Measurements from ENCODE around the gene LMLN.
"Not testable (repeated sequence)": the region's sequence is repeated elsewhere in the genome, so short reads cannot be mapped to it uniquely, and the experiment has no call there.

The LMLN gene

DNA sequence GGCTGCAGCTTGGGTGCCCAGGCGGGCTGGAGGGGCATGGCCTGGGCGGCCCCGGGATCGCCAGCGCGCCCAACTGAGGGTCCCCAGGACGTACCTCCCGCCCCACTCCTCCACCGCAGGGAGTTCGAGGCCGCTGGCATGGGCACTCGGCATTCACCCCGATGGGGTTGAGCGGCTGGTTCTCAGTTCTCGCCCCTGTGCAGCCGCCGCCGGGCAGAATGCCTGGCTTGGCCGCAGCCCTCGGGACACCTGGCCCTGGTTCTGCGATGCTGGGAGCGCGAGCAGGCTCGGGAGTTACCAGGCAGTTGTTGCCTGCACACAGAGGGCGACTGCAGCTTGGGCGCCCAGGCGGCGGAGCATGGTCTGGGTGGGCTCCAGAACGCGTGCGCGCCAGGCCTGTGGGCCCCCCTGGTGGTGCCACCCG, 121.4 kb downstream of the LMLN start:
- no peak for DNase-seq

DNA sequence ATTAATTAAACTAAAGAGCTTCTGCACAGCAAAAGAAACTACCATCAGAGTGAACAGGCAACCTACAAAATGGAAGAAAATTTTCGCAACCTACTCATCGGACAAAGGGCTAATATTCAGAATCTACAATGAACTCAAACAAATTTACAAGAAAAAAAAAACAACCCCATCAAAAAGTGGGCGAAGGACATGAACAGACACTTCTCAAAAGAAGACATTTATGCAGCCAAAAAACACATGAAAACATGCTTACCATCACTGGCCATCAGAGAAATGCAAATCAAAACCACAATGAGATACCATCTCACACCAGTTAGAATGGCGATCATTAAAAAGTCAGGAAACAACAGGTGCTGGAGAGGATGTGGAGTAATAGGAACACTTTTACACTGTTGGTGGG, 122.2 kb downstream of the LMLN start:
- DNase-seq, result not testable (repeated sequence)

DNA sequence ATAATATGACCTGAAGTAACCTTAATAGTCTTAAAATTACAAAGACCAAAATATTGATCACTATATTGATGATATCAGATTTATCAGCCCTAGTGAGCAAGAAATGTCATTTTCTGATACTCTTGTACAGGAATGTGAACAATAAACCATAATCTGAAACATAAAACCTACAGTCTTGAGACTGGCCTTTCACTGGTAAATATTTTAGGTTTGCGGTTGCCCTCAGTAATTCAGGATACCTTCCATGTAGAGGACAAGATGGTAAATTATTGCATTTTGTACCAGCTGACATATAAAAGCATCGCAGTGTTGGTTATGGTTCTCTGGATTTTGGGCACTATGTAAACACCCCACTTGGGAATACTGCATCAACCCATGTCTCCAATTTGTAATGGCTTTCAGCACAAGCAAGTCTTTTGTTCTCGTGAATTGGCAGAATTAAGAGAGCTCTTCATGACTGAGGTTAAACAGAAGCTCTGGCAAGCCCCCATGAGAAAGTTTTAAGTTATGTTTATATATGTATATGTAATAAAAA, 128.5 kb downstream of the LMLN start:
- DNase-seq, result no peak

DNA sequence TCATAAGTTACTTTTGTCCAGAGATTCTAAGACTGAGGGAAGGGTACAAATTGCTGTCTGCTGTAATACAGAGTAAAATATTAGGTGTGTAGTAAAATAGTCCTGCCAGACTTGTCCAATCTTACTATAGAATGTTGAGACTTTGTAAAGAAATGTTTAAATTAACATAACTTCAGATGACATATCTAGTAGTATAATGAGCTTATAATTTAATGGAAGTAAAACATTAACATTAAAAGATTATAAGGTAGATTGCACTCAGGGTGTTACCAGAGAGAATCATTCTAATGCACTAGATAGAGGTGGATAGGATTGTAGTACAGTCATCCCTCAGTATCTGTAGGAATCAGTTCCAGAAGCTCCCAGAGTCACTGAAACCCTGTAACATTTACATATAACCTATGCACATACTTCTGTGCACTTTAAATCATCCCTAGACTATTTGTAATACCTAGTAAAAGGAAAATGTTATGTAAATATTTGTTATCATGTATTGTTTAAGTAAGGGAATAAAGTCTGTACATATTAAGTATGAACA, 130.8 kb downstream of the LMLN start:
- no peak for DNase-seq

DNA sequence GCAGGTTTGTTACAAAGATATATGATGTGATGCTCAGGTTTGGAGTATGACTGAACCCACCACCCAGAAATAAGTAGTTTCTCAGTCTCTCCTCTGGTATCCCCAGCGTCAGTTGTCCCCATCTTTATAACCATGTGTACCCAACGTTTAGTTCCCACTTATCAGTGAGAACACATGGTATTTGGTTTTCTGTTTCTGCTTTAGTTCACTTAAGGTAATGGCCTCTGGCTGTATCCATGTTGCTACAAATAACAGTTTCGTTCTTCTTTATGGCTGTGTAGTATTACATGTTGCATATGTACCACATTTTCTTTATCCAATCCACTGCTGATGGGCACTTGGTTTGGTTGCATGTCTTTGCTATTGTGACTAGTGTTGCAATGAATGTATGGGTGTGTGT, 132.3 kb downstream of the LMLN start:
- DNase-seq, result no peak

DNA sequence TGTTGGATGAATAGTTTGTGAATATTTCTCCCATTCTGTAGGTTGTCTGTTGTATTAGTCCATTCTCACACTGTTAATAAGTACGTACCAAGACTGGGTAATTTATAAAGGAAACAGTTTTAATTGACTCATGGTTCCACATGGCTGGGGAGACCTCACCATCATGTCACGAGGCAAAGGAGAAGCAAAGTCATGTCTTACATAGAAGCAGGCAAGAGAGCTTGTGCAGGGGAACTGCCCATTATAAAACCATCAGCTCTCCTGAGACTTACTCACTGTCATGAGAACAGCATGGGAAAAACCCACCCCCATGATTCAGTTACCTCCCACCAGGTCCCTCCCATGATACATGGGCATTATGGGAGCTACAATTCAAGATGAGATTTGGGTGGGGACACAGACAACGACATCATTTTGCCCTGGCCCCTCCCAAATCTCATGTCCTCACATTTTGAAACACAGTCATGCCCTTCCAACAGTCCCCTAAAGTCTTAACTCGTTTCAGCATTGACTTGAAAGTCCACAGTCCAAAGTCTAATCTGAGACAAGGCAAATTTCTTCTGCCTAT, 133.2 kb downstream of the LMLN start:
- DNase-seq, result no peak

Data from NCI-H1105 (cell line).